SU-DHL-6 (cell line): ENCODE results near the gene GPRC5D.

Source experiments
- H2AFZ ChIP-seq: fragments of 200-600 bp; sonication (generic); 2 replicates; pipeline ENCODE4 v1.6.1; 2014; ENCODE audit warnings: low read depth, mild to moderate bottlenecking, moderate library complexity, mixed read lengths, antibody characterized with exemption, low read length; ENCODE audit not compliant: severe bottlenecking
- H3F3A ChIP-seq: fragments of 200-600 bp; shearing (Covaris generic); 2 replicates; pipeline ENCODE4 v1.6.0; 2016; ENCODE audit warnings: antibody characterized with exemption, mild to moderate bottlenecking; ENCODE audit not compliant: insufficient read depth
- H3K27ac ChIP-seq: fragments of 200-600 bp; sonication (generic); 2 replicates; pipeline ENCODE4 v1.5.1; 2016; ENCODE audit warnings: low read depth, mild to moderate bottlenecking, low read length, moderate library complexity, mixed read lengths
- H3K27me3 ChIP-seq: fragments of 200-600 bp; sonication (generic), shearing (Covaris generic); 2 replicates; pipeline ENCODE4 v1.6.0; 2014; ENCODE audit warnings: mild to moderate bottlenecking, low read length
- H3K36me3 ChIP-seq: fragments of 200-600 bp; sonication (generic); 2 replicates; pipeline ENCODE4 v1.6.1; 2014; ENCODE audit warnings: mild to moderate bottlenecking, low read length, mixed read lengths
- H3K4me2 ChIP-seq: fragments of 300-600, 200-600 bp; shearing (Covaris generic), sonication (generic); 2 replicates; pipeline ENCODE4 v1.6.0; 2014; ENCODE audit warnings: low read length, low read depth, mild to moderate bottlenecking; ENCODE audit not compliant: poor library complexity, severe bottlenecking
- H3K4me3 ChIP-seq: fragments of 200-600 bp; sonication (generic); 2 replicates; pipeline ENCODE4 v1.5.1; 2014; ENCODE audit warnings: antibody characterized with exemption, low read length, mild to moderate bottlenecking, mixed read lengths; ENCODE audit not compliant: insufficient read depth, poor library complexity, severe bottlenecking
- H3K79me2 ChIP-seq: fragments of 200-600 bp; sonication (generic); 2 replicates; pipeline ENCODE4 v1.6.1; 2014; ENCODE audit warnings: mild to moderate bottlenecking, low read length, moderate library complexity; ENCODE audit not compliant: insufficient read depth
- H3K9ac ChIP-seq: fragments of 200-600 bp; sonication (generic); 2 replicates; pipeline ENCODE4 v1.7.0; 2014; ENCODE audit warnings: mild to moderate bottlenecking, low read length
- H3K9me2 ChIP-seq: fragments of 200-600 bp; sonication (generic); replicated peaks from 2 replicates; pipeline ENCODE4 v1.6.1; 2014; ENCODE audit warnings: low read length; ENCODE audit not compliant: insufficient read depth
- H3K9me3 ChIP-seq: fragments of 200-600 bp; sonication (generic); 2 replicates; pipeline ENCODE4 v1.6.1; 2014; ENCODE audit warnings: low read length, mixed read lengths; ENCODE audit not compliant: insufficient read depth
- H4K20me1 ChIP-seq: fragments of 200-600 bp; sonication (generic); 2 replicates; pipeline ENCODE4 v1.6.1; 2014; ENCODE audit warnings: low read depth, mild to moderate bottlenecking, antibody characterized with exemption, low read length, moderate library complexity, mixed read lengths
- EZH2phosphoT487 ChIP-seq: fragments of 200-600 bp; sonication (generic), shearing (Covaris generic); conservative IDR thresholded peaks from 2 replicates; pipeline ENCODE4 v1.6.1; 2018; ENCODE audit warnings: mild to moderate bottlenecking, antibody characterized with exemption, low read length, moderate library complexity, mixed read lengths
- TF ChIP-seq, protein P1 (sequence below): fragments of 200-600 bp; sonication (generic); IDR thresholded peaks from one replicate; pipeline ENCODE4 v1.5.1; 2017; ENCODE audit warnings: antibody characterized with exemption, mild to moderate bottlenecking, low read length, moderate library complexity; ENCODE audit not compliant: insufficient read depth, poor library complexity, severe bottlenecking

Gene GPRC5D

GRCh38 chr12:12901158-12901791, 50.7 kb downstream of the GPRC5D start:
- Histone ChIP-seq H3K9me3 (no peaks in the 10 kb centered on the region), H3K4me2 (no peak overlapping the region), H3K27ac (no peak overlapping the region), H4K20me1 (no peaks in the 10 kb centered on the region), H3K4me3 (no peak overlapping the region), H2AFZ (no peak overlapping the region), H3K9ac (no peak overlapping the region), H3K9me2 (no peaks in the 10 kb centered on the region), H3K36me3 (no peaks in the 10 kb centered on the region), H3K27me3 (no peaks in the 10 kb centered on the region), H3F3A (no peaks in the 10 kb centered on the region), H3K79me2 (no peaks in the 10 kb centered on the region)
- TF ChIP-seq, protein P1, sequence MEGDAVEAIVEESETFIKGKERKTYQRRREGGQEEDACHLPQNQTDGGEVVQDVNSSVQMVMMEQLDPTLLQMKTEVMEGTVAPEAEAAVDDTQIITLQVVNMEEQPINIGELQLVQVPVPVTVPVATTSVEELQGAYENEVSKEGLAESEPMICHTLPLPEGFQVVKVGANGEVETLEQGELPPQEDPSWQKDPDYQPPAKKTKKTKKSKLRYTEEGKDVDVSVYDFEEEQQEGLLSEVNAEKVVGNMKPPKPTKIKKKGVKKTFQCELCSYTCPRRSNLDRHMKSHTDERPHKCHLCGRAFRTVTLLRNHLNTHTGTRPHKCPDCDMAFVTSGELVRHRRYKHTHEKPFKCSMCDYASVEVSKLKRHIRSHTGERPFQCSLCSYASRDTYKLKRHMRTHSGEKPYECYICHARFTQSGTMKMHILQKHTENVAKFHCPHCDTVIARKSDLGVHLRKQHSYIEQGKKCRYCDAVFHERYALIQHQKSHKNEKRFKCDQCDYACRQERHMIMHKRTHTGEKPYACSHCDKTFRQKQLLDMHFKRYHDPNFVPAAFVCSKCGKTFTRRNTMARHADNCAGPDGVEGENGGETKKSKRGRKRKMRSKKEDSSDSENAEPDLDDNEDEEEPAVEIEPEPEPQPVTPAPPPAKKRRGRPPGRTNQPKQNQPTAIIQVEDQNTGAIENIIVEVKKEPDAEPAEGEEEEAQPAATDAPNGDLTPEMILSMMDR = no peak
- TF ChIP-seq EZH2phosphoT487 = no peak

GRCh38 chr12:12900786-12901157, 51.2 kb downstream of the GPRC5D start:
- H4K20me1 ChIP-seq = no peaks in the 10 kb centered on the region
- H3K27me3 ChIP-seq = no peaks in the 10 kb centered on the region
- H3K4me3 ChIP-seq = no peak overlapping the region
- H3K9me3 ChIP-seq = no peaks in the 10 kb centered on the region
- H3K9ac ChIP-seq = no peak overlapping the region
- no peaks in the 10 kb centered on the region for H3K79me2 ChIP-seq
- no peaks in the 10 kb centered on the region for H3K9me2 ChIP-seq
- no peak overlapping the region for H3K27ac ChIP-seq
- TF ChIP-seq, protein P1 = no peak
- no peak for TF ChIP-seq EZH2phosphoT487
- no peaks in the 10 kb centered on the region for H3K36me3 ChIP-seq
- H3F3A ChIP-seq = no peaks in the 10 kb centered on the region
- H3K4me2 ChIP-seq = no peak overlapping the region
- no peak overlapping the region for H2AFZ ChIP-seq

GRCh38 chr12:12899530-12900380, 52.2 kb downstream of the GPRC5D start:
- H2AFZ ChIP-seq = no peak overlapping the region
- TF ChIP-seq EZH2phosphoT487 = no peak
- TF ChIP-seq, protein P1 = no peak
- no peaks in the 10 kb centered on the region for H3K9me3 ChIP-seq
- H3K9ac ChIP-seq = no peak overlapping the region
- no peaks in the 10 kb centered on the region for H3F3A ChIP-seq
- H3K4me2 ChIP-seq = no peak overlapping the region
- H3K9me2 ChIP-seq = no peaks in the 10 kb centered on the region
- H3K27me3 ChIP-seq = no peaks in the 10 kb centered on the region
- no peaks in the 10 kb centered on the region for H4K20me1 ChIP-seq
- H3K79me2 ChIP-seq = no peaks in the 10 kb centered on the region
- H3K27ac ChIP-seq = no peak overlapping the region
- H3K4me3 ChIP-seq = no peak overlapping the region
- no peaks in the 10 kb centered on the region for H3K36me3 ChIP-seq
